Loucy (cell line): ENCODE results near the gene SLC4A8.

Source experiments
- H2AFZ ChIP-seq: fragments of 200-600 bp; sonication (generic); 2 replicates; pipeline ENCODE4 v1.6.0; 2016; ENCODE audit warnings: antibody characterized with exemption, mild to moderate bottlenecking, low read length, moderate library complexity
- H3F3A ChIP-seq: fragments of 200-600 bp; 2 replicates; pipeline ENCODE4 v1.6.0; 2016; ENCODE audit warnings: antibody characterized with exemption, low read depth, mild to moderate bottlenecking
- H3K27me3 ChIP-seq: fragments of 200-600 bp; sonication (generic); 2 replicates; pipeline ENCODE4 v1.6.1; 2014; ENCODE audit warnings: low read length, mild to moderate bottlenecking; ENCODE audit not compliant: insufficient read depth, poor library complexity, severe bottlenecking
- H3K36me3 ChIP-seq: fragments of 200-600 bp; sonication (generic); 2 replicates; pipeline ENCODE4 v1.6.1; 2016; ENCODE audit warnings: low read length; ENCODE audit not compliant: insufficient read depth
- H3K4me1 ChIP-seq: fragments of 200-600 bp; sonication (generic); 2 replicates; pipeline ENCODE4 v1.5.1; 2014; ENCODE audit warnings: low read length, mild to moderate bottlenecking; ENCODE audit not compliant: insufficient read depth, poor library complexity, severe bottlenecking
- H3K4me2 ChIP-seq: fragments of 200-600 bp; sonication (generic); 2 replicates; pipeline ENCODE4 v1.6.0; 2014; ENCODE audit warnings: antibody characterized with exemption, low read length, low read depth, mild to moderate bottlenecking; ENCODE audit not compliant: poor library complexity, severe bottlenecking
- H3K4me3 ChIP-seq: fragments of 200-600 bp; sonication (generic); 2 replicates; pipeline ENCODE4 v1.5.1; 2014; ENCODE audit warnings: low read length, mild to moderate bottlenecking, mixed read lengths; ENCODE audit not compliant: poor library complexity, severe bottlenecking
- H3K79me2 ChIP-seq: fragments of 200-600 bp; sonication (generic); 2 replicates; pipeline ENCODE4 v1.6.1; 2014; ENCODE audit warnings: low read length; ENCODE audit not compliant: insufficient read depth
- H3K9ac ChIP-seq: fragments of 200-600 bp; sonication (generic); 2 replicates; pipeline ENCODE4 v1.6.0; 2014; ENCODE audit warnings: mild to moderate bottlenecking, low read depth, low read length, moderate library complexity; ENCODE audit not compliant: poor library complexity, severe bottlenecking
- H3K9me2 ChIP-seq: fragments of 200-600 bp; sonication (generic); replicated peaks from 2 replicates; pipeline ENCODE4 v1.6.1; 2016; ENCODE audit warnings: low read depth, low read length, mixed read lengths
- H3K9me3 ChIP-seq: fragments of 200-600 bp; sonication (generic); 2 replicates; pipeline ENCODE4 v1.6.1; 2014; ENCODE audit warnings: mild to moderate bottlenecking, antibody characterized with exemption, low read length, low read depth; ENCODE audit not compliant: insufficient read depth
- H4K20me1 ChIP-seq: fragments of 200-600 bp; sonication (generic); 2 replicates; pipeline ENCODE4 v1.6.0; 2014; ENCODE audit warnings: antibody characterized with exemption, low read length, mild to moderate bottlenecking; ENCODE audit not compliant: insufficient read depth, poor library complexity, severe bottlenecking
- CTCF ChIP-seq: fragments of 200-600 bp; sonication (generic); conservative IDR thresholded peaks from 2 replicates; pipeline ENCODE4 v1.5.1; 2014; ENCODE audit warnings: mild to moderate bottlenecking, antibody characterized with exemption, low read length
- EZH2phosphoT487 ChIP-seq: fragments of 200-600 bp; IDR thresholded peaks from 2 replicates; pipeline ENCODE4 v1.6.1; 2018; ENCODE audit warnings: antibody characterized with exemption, mild to moderate bottlenecking, moderate library complexity, borderline replicate concordance

Gene SLC4A8

GRCh38 chr12:51424662-51425539 lies at the start of gene SLC4A8:
SLC4A8 (plus strand) TSS chr12:51424831; CDS start chr12:51424988, 157 bp downstream.
- Histone ChIP-seq H3F3A (no peaks in the 10 kb centered on the region), H3K9ac (peak within 1 kb of the TSS; percentile 79), H3K79me2 (peaks cover 39% of the 10 kb centered on the region), H3K36me3 (no peaks in the 10 kb centered on the region), H3K27me3 (no peaks in the 10 kb centered on the region), H3K9me3 (no peaks in the 10 kb centered on the region), H3K4me1 (peaks cover 43% of the 10 kb centered on the region), H2AFZ (peak within 1 kb of the TSS; percentile 73), H3K9me2 (no peaks in the 10 kb centered on the region), H3K4me2 (peak within 1 kb of the TSS; percentile 95), H4K20me1 (peaks cover 5% of the 10 kb centered on the region), H3K4me3 (peak within 1 kb of the TSS; percentile 78)
- TF ChIP-seq EZH2phosphoT487 (no peak), CTCF (peak; percentile 72)

- H2AFZ ChIP-seq: no peak overlapping the region
- H4K20me1 ChIP-seq: no peaks in the 10 kb centered on the region
Measured at GRCh38 chr12:51374856-51375255, 49.8 kb upstream of the SLC4A8 start.

More at GRCh38 chr12:51374856-51375255, 49.8 kb upstream of the SLC4A8 start:
- no peak overlapping the region for H3K4me3 ChIP-seq
- peaks cover 7% of the 10 kb centered on the region; the same call in 1 of the 2 replicates for H3K36me3 ChIP-seq
- H3K4me2 ChIP-seq: no peak overlapping the region
- H3K79me2 ChIP-seq: peaks cover 8% of the 10 kb centered on the region; the same call in 1 of the 2 replicates
- TF ChIP-seq CTCF (no peak), EZH2phosphoT487 (no peak)
- H3K9me3 ChIP-seq: no peaks in the 10 kb centered on the region
- no peaks in the 10 kb centered on the region for H3F3A ChIP-seq
- H3K9ac ChIP-seq: no peak overlapping the region
- H3K27me3 ChIP-seq: no peaks in the 10 kb centered on the region
- H3K9me2 ChIP-seq: no peaks in the 10 kb centered on the region
- H3K4me1 ChIP-seq: peaks cover 55% of the 10 kb centered on the region
